B cell (primary cell): ENCODE data around the gene MAP3K1. TPM values are rescaled to one million over a fixed set of nuclear protein-coding genes. Genes with fewer than 3 reads are reported as not detected.
A peak's percentile ranks its signal among the peaks of the same experiment; 100 is the strongest.

ENCODE experiments used
- ATAC-seq: fragments of 200-7000 bp; cut with Tn5 transposase; one replicate; pipeline ENCODE4 v1.10.0; 2021; ENCODE audit warnings: low read depth, mild to moderate bottlenecking, moderate number of reproducible peaks, moderate library complexity
- CTCF ChIA-PET: fragments of 350-600 bp; sonication (Branson Sonifier 250); formaldehyde crosslinking; loops from one replicate; lab custom pipeline; 2021; ENCODE audit warnings: antibody characterized with exemption, inconsistent platforms; lab: Charles Lee
- POLR2A ChIA-PET: fragments of 350-600 bp; sonication (Branson Sonifier 250); formaldehyde crosslinking; loops from one replicate; lab custom pipeline; 2021; ENCODE audit warnings: antibody characterized with exemption; lab: Charles Lee
- DNase-seq: peaks from one replicate; pipeline ENCODE4 v3.0.0; 2013
- H2AFZ ChIP-seq: 2 replicates; pipeline ENCODE4 v1.6.1; 2012; ENCODE audit warnings: mild to moderate bottlenecking, low read depth, low read length; ENCODE audit not compliant: insufficient read depth, poor library complexity, severe bottlenecking
- H3K27ac ChIP-seq, 2 donors: 1 replicate in 1 of 2; 2 replicates in 1 of 2; pipeline ENCODE4 v1.5.1; 2012 to 2013; ENCODE audit warnings: low read length in 2 of 2, mild to moderate bottlenecking in 2 of 2, moderate library complexity in 1 of 2
- H3K27me3 ChIP-seq, 4 experiments: fragments of 200-600 bp in 1 of 4; sonication (generic) in 1 of 4; replicated peaks in 1 of 4; 1 replicate in 2 of 4; 2 replicates in 2 of 4; pipeline versions ENCODE4 v1.6.1 to v1.7.0; 2013 to 2016; ENCODE audit warnings: low read length in 3 of 4, mild to moderate bottlenecking in 2 of 4, mixed read lengths in 1 of 4, moderate library complexity in 1 of 4; ENCODE audit not compliant: insufficient read depth in 4 of 4, control insufficient read depth in 3 of 4; ENCODE audit errors: control extremely low read depth in 1 of 4
- H3K36me3 ChIP-seq, 2 experiments: replicated peaks in 1 of 2; 1 replicate in 1 of 2; 2 replicates in 1 of 2; pipeline versions ENCODE4 v1.6.1 to v1.7.1; 2013; ENCODE audit warnings: low read length in 1 of 2; ENCODE audit not compliant: insufficient read depth in 2 of 2, control insufficient read depth in 1 of 2; ENCODE audit errors: control extremely low read depth in 1 of 2, extremely low read depth in 1 of 2
- H3K4me1 ChIP-seq, 2 donors: fragments of 200-600 bp in 1 of 2; sonication (generic) in 1 of 2; 1 replicate in 1 of 2; 2 replicates in 1 of 2; pipeline versions ENCODE4 v1.5.1 to v1.6.1; 2013 to 2017; ENCODE audit warnings: low read length in 2 of 2; ENCODE audit not compliant: control insufficient read depth in 2 of 2, insufficient read depth in 2 of 2
- H3K4me2 ChIP-seq: replicated peaks from 2 replicates; pipeline ENCODE3; 2012; ENCODE audit warnings: mild to moderate bottlenecking, low read depth, low read length; ENCODE audit not compliant: poor library complexity, severe bottlenecking
- H3K4me3 ChIP-seq, 5 experiments: fragments of 200-600 bp in 1 of 5; sonication (generic) in 1 of 5; 1 replicate in 3 of 5; 2 replicates in 2 of 5; pipeline versions ENCODE4 v1.5.1 to v1.7.0; 2011 to 2016; ENCODE audit warnings: low read length in 4 of 5, mild to moderate bottlenecking in 4 of 5, low read depth in 2 of 5, control low read depth in 1 of 5, moderate library complexity in 1 of 5; ENCODE audit not compliant: insufficient read depth in 1 of 5; ENCODE audit errors: control extremely low read depth in 1 of 5, extremely low read depth in 1 of 5
- H3K79me2 ChIP-seq: fragments of 200-600 bp; sonication (generic); one replicate; pipeline ENCODE4 v1.6.0; 2016; ENCODE audit warnings: low read length; ENCODE audit not compliant: control insufficient read depth, insufficient read depth
- H3K9ac ChIP-seq: fragments of 200-600 bp; sonication (generic); 2 replicates; pipeline ENCODE4 v1.6.1; 2017; ENCODE audit warnings: mild to moderate bottlenecking, low read length, moderate library complexity
- H3K9me3 ChIP-seq, 3 donors: one replicate each; pipeline versions ENCODE4 v1.6.1 to v1.7.1; 2013; ENCODE audit warnings: low read length in 2 of 3; ENCODE audit not compliant: control insufficient read depth in 2 of 3, insufficient read depth in 1 of 3; ENCODE audit errors: control extremely low read depth in 1 of 3
- H4K20me1 ChIP-seq: 2 replicates; pipeline ENCODE4 v1.6.0; 2012; ENCODE audit warnings: mild to moderate bottlenecking, low read length; ENCODE audit not compliant: insufficient read depth, control insufficient read depth, poor library complexity, severe bottlenecking
- H3K27ac Mint-ChIP-seq: one replicate; pipeline ENCODE4 v1.8.0; 2021; ENCODE audit warnings: mixed read lengths
- H3K27me3 Mint-ChIP-seq: one replicate; pipeline ENCODE4 v1.8.0; 2021; ENCODE audit warnings: mixed read lengths
- H3K4me1 Mint-ChIP-seq: one replicate; pipeline ENCODE4 v1.8.0; 2021; ENCODE audit warnings: mixed read lengths
- H3K4me3 Mint-ChIP-seq: one replicate; pipeline ENCODE4 v1.8.0; 2021; ENCODE audit warnings: mixed read lengths
- H3K9me3 Mint-ChIP-seq: one replicate; pipeline ENCODE4 v1.8.0; 2022; ENCODE audit warnings: mixed read lengths; ENCODE audit not compliant: insufficient read depth
- EZH2 ChIP-seq: IDR thresholded peaks from 2 replicates; pipeline ENCODE4 v1.6.1; 2012; ENCODE audit warnings: borderline replicate concordance, low read depth, mild to moderate bottlenecking, moderate library complexity, low read length; ENCODE audit not compliant: insufficient read depth, poor library complexity, severe bottlenecking
- WGBS: methylation state at CpG from one replicate; pipeline ENCODE4 v1.1.5; 2013; ENCODE audit warnings: missing lambda C conversion rate; ENCODE audit not compliant: insufficient coverage; 5-methylcytosine and 5-hydroxymethylcytosine counted together
- intact Hi-C: fragments of 100-400 bp; cut with micrococcal nuclease; formaldehyde crosslinking; loops from one replicate; pipeline ENCODE4 v1.10.0; 2022
- polyA plus RNA-seq: library from polyadenylated mRNA; depleted of rRNA; stranded (reverse); fragments of >200 nt; gene quantifications from 2 replicates; pipeline ENCODE4 v1.2.3, GENCODE V29; 2012
- total RNA-seq, 2 donors: library from RNA; stranded (reverse); fragments of 120-200 nt in 1 of 2; gene quantifications; 1 replicate in 1 of 2; 2 replicates in 1 of 2; pipeline versions ENCODE4 v1.2.3 to v1.2.4, GENCODE V29; 2013 to 2022
- TF ChIP-seq, protein P1 (sequence below): fragments of 200-600 bp; IDR thresholded peaks from one replicate; pipeline ENCODE4 v1.8.0; 2022; ENCODE audit warnings: antibody characterized with exemption, mild to moderate bottlenecking

The MAP3K1 gene
- total and polyA plus RNA-seq, 2 donors (not counting 1 experiment from before 2014, with no cell fraction given), result 51.7 to 160 TPM

DNA sequence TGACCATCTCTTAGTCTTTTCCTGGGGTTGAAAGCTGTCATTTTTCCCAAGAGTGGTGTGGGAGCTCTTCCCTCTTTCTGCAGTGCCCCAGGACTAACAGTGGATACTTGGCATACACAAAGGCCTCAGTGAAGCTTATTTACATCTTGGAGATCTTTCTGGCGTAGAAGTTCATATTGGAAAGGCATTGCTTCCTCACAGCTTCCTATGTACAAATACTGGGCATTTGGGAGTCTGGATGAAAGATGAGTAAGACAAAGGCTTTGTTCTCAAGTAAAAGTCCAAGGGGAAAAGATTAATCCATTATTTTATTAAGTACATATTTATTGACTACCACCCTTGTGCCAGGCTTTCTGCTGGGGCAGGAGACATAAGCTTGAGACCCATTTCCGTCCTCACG lies 22.0 kb downstream of the MAP3K1 start:
- Histone ChIP-seq H3K4me2 (peak overlapping the region; percentile 44), H3K9ac (peak overlapping the region; percentile 1), H3K27me3 (no peaks in the 10 kb centered on the region), H3K4me3 (no peak overlapping the region), H3K36me3 (peaks cover 0 to 8% of the 10 kb centered on the region in 2 experiments), H3K79me2 (peaks cover 99% of the 10 kb centered on the region), H2AFZ (no peak overlapping the region), H4K20me1 (peaks cover 56% of the 10 kb centered on the region), H3K9me3 (no peaks in the 10 kb centered on the region), H3K4me1 (peaks cover 97% of the 10 kb centered on the region in 2 donors), H3K27ac (peak overlapping the region; percentile 48 to 85)
- 100% methylated on average over 2 of the region's 3 CpGs for WGBS
- Mint-ChIP-seq H3K9me3 (no peaks in the 10 kb centered on the region), H3K4me3 (peak overlapping the region; percentile 47), H3K4me1 (peaks cover 88% of the 10 kb centered on the region), H3K27ac (peak overlapping the region; percentile 74), H3K27me3 (no peaks in the 10 kb centered on the region)
- intact Hi-C loops, result loop anchor here (2.0 to 10.0 kb wide), 4 partner anchors 19 to 843 kb away; partner anchors contain the start of gene IL6ST
- ChIA-PET CTCF (interaction anchor here (0.6 to 13.6 kb wide), 43 partner anchors 7 to 902 kb away, joined by 3 to 361 read pairs (median 7); partner anchors contain the start of genes GPBP1 and MAP3K1), POLR2A (interaction anchor here (0.6 to 2.3 kb wide), 5 partner anchors 18 to 567 kb away, joined by 3 to 8 read pairs (median 6); no protein-coding TSS in a partner anchor)
- ATAC-seq, result no peak
- DNase-seq, result no peak
- TF ChIP-seq, protein P1, sequence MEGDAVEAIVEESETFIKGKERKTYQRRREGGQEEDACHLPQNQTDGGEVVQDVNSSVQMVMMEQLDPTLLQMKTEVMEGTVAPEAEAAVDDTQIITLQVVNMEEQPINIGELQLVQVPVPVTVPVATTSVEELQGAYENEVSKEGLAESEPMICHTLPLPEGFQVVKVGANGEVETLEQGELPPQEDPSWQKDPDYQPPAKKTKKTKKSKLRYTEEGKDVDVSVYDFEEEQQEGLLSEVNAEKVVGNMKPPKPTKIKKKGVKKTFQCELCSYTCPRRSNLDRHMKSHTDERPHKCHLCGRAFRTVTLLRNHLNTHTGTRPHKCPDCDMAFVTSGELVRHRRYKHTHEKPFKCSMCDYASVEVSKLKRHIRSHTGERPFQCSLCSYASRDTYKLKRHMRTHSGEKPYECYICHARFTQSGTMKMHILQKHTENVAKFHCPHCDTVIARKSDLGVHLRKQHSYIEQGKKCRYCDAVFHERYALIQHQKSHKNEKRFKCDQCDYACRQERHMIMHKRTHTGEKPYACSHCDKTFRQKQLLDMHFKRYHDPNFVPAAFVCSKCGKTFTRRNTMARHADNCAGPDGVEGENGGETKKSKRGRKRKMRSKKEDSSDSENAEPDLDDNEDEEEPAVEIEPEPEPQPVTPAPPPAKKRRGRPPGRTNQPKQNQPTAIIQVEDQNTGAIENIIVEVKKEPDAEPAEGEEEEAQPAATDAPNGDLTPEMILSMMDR, result no peak
- no peak for TF ChIP-seq EZH2

DNA sequence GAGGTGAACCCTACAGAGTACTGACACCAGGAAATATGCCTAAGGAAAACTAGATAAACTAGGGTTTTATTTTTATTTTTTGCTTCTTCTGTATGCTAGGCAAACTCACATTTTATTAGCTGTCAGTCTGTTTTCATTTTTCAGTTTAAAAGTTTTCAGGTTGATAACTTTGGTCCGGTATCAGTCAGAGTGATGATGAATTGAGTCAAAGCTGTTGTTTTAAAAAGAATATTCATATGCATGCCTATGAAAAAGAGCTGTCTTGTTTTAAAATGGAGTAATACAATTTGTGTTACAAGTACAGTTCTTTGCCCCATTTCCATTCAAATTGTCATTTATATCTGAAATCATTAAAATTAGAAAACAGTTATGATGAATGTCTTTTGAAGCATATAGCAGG lies 22.6 kb downstream of the MAP3K1 start:
- POLR2A ChIA-PET, result interaction anchor here (0.6 to 2.3 kb wide), 6 partner anchors 19 to 567 kb away, joined by 3 to 8 read pairs (median 6); no protein-coding TSS in a partner anchor
- H3K27me3 ChIP-seq, result no peaks in the 10 kb centered on the region
- H3K36me3 ChIP-seq, result peaks cover 0 to 9% of the 10 kb centered on the region in 2 experiments
- peak overlapping the region; percentile 48 to 85 for H3K27ac ChIP-seq
- peak overlapping the region; percentile 47 for H3K4me3 Mint-ChIP-seq
- no peaks in the 10 kb centered on the region for H3K9me3 Mint-ChIP-seq
- peaks cover 97% of the 10 kb centered on the region in 2 donors for H3K4me1 ChIP-seq
- no peaks in the 10 kb centered on the region for H3K9me3 ChIP-seq
- no peaks in the 10 kb centered on the region for H3K27me3 Mint-ChIP-seq
- intact Hi-C loops, result loop anchor here (1.0 to 10.0 kb wide), 10 partner anchors 9 to 901 kb away; partner anchors contain the start of gene IL6ST
- peaks cover 99% of the 10 kb centered on the region for H3K79me2 ChIP-seq
- H2AFZ ChIP-seq, result no peak overlapping the region
- H4K20me1 ChIP-seq, result peaks cover 59% of the 10 kb centered on the region
- peak overlapping the region; percentile 44 for H3K4me2 ChIP-seq
- H3K4me3 ChIP-seq, result peak overlapping the region in 1 of 5 experiments; percentile 29
- no peak for TF ChIP-seq EZH2
- TF ChIP-seq, protein P1, result no peak
- DNase-seq, result no peak
- peak overlapping the region; percentile 74 for H3K27ac Mint-ChIP-seq
- peak overlapping the region; percentile 1 for H3K9ac ChIP-seq
- no CpG with 5 or more reads among the region's 1 CpG for WGBS
- peaks cover 92% of the 10 kb centered on the region for H3K4me1 Mint-ChIP-seq
- ATAC-seq, result no peak
- CTCF ChIA-PET, result interaction anchor here (0.6 to 13.6 kb wide), 68 partner anchors 8 to 1636 kb away, joined by 3 to 361 read pairs (median 5); partner anchors contain the start of genes GPBP1 and MAP3K1
